CD14-positive monocyte (primary cell): Measurements from ENCODE around the gene PKD2L1. TPM values are rescaled to one million over a fixed set of nuclear protein-coding genes. Genes with fewer than 3 reads are reported as not detected.
A peak's percentile ranks its signal among the peaks of the same experiment; 100 is the strongest.
"Not testable (repeated sequence)": the region's sequence is repeated elsewhere in the genome, so short reads cannot be mapped to it uniquely, and the experiment has no call there.

Experiments
- DNase-seq, 3 donors: peaks; one replicate each; pipeline ENCODE4 v3.0.0-alpha.2; 2011 to 2022
- H2AFZ ChIP-seq: 2 replicates; pipeline ENCODE4 v1.6.0; 2012; ENCODE audit warnings: mild to moderate bottlenecking, low read depth, low read length, inconsistent platforms; ENCODE audit not compliant: insufficient read depth, poor library complexity, severe bottlenecking
- H3K27ac ChIP-seq, 2 donors: 1 replicate in 1 of 2; 2 replicates in 1 of 2; pipeline ENCODE4 v1.5.1; 2012 to 2013; ENCODE audit warnings: low read length in 2 of 2, control low read depth in 1 of 2, inconsistent platforms in 1 of 2, low read depth in 1 of 2, mild to moderate bottlenecking in 1 of 2
- H3K27me3 ChIP-seq, 2 donors: one replicate each; pipeline versions ENCODE4 v1.6.0 to v1.6.1; 2011 to 2013; ENCODE audit warnings: low read length in 2 of 2; ENCODE audit not compliant: control insufficient read depth in 2 of 2, insufficient read depth in 2 of 2
- H3K36me3 ChIP-seq, 2 donors: replicated peaks in 1 of 2; 1 replicate in 1 of 2; 2 replicates in 1 of 2; pipeline versions ENCODE4 v1.5.1 to v1.6.1; 2012 to 2013; ENCODE audit warnings: low read length in 2 of 2, control low read depth in 1 of 2, inconsistent platforms in 1 of 2, mild to moderate bottlenecking in 1 of 2; ENCODE audit not compliant: insufficient read depth in 2 of 2, control insufficient read depth in 1 of 2
- H3K4me1 ChIP-seq, 2 donors: 1 replicate in 1 of 2; 2 replicates in 1 of 2; pipeline versions ENCODE4 v1.5.1 to v1.6.1; 2012 to 2013; ENCODE audit warnings: low read length in 2 of 2, control low read depth in 1 of 2, inconsistent platforms in 1 of 2, mild to moderate bottlenecking in 1 of 2, moderate library complexity in 1 of 2; ENCODE audit not compliant: insufficient read depth in 2 of 2, control insufficient read depth in 1 of 2
- H3K4me2 ChIP-seq: replicated peaks from 2 replicates; pipeline ENCODE3; 2012; ENCODE audit warnings: low read length, moderate library complexity, mild to moderate bottlenecking; ENCODE audit not compliant: poor library complexity, severe bottlenecking; ENCODE audit errors: extremely low read depth
- H3K4me3 ChIP-seq, 3 experiments: fragments of 200-600 bp in 1 of 3; sonication (generic) in 1 of 3; replicated peaks in 1 of 3; 1 replicate in 2 of 3; 2 replicates in 1 of 3; pipeline ENCODE4 v1.5.1; 2011 to 2013; ENCODE audit warnings: low read length in 3 of 3, mild to moderate bottlenecking in 3 of 3, control low read depth in 2 of 3, low read depth in 2 of 3, inconsistent platforms in 1 of 3, moderate library complexity in 1 of 3
- H3K79me2 ChIP-seq: 2 replicates; pipeline ENCODE4 v1.6.0; 2012; ENCODE audit warnings: mild to moderate bottlenecking, control low read depth, inconsistent platforms, low read length, moderate library complexity; ENCODE audit not compliant: insufficient read depth
- H3K9ac ChIP-seq: 2 replicates; pipeline ENCODE4 v1.6.0; 2017; ENCODE audit warnings: low read length, mild to moderate bottlenecking; ENCODE audit not compliant: insufficient read depth, poor library complexity, severe bottlenecking
- H3K9me3 ChIP-seq, 2 donors: replicated peaks in 1 of 2; 1 replicate in 1 of 2; 2 replicates in 1 of 2; pipeline versions ENCODE4 v1.5.1 to v1.6.1; 2012 to 2013; ENCODE audit warnings: low read length in 2 of 2, control low read depth in 1 of 2; ENCODE audit not compliant: control insufficient read depth in 1 of 2, insufficient read depth in 1 of 2
- H4K20me1 ChIP-seq: 2 replicates; pipeline ENCODE4 v1.6.0; 2012; ENCODE audit warnings: mild to moderate bottlenecking, low read length, control low read depth, moderate library complexity; ENCODE audit not compliant: insufficient read depth
- H3K27ac Mint-ChIP-seq, 7 donors: one replicate each; pipeline ENCODE4 v1.8.0; 2020; ENCODE audit warnings: mild to moderate bottlenecking in 7 of 7, mixed read lengths in 7 of 7, moderate library complexity in 6 of 7, inconsistent platforms in 2 of 7
- H3K27me3 Mint-ChIP-seq, 3 donors: one replicate each; pipeline ENCODE4 v1.8.0; 2021 to 2022; ENCODE audit warnings: low read depth in 3 of 3, mild to moderate bottlenecking in 3 of 3, mixed read lengths in 3 of 3, moderate library complexity in 3 of 3, inconsistent platforms in 1 of 3
- H3K36me3 Mint-ChIP-seq, 2 donors: one replicate each; pipeline ENCODE4 v1.8.0; 2020; ENCODE audit warnings: mixed read lengths in 2 of 2, inconsistent platforms in 1 of 2, mild to moderate bottlenecking in 1 of 2
- H3K4me1 Mint-ChIP-seq: one replicate; pipeline ENCODE4 v1.8.0; 2020; ENCODE audit warnings: mild to moderate bottlenecking, mixed read lengths
- H3K4me3 Mint-ChIP-seq, 2 donors: one replicate each; pipeline ENCODE4 v1.8.0; 2020; ENCODE audit warnings: mild to moderate bottlenecking in 2 of 2, mixed read lengths in 2 of 2, moderate library complexity in 1 of 2
- H3K9me3 Mint-ChIP-seq, 7 donors: one replicate each; pipeline ENCODE4 v1.8.0; 2020 to 2022; ENCODE audit warnings: mixed read lengths in 7 of 7, mild to moderate bottlenecking in 6 of 7, moderate library complexity in 6 of 7, inconsistent platforms in 2 of 7
- WGBS: methylation state at CpG from one replicate; pipeline ENCODE4 v1.1.5; 2013; ENCODE audit warnings: missing lambda C conversion rate; ENCODE audit not compliant: insufficient coverage; 5-methylcytosine and 5-hydroxymethylcytosine counted together
- intact Hi-C, 2 donors: fragments of 100-400 bp; cut with micrococcal nuclease; formaldehyde crosslinking; loops; one replicate each; pipeline versions ENCODE4 v1.15.0 to v1.15.1; 2023
- polyA minus RNA-seq: library from RNA; depleted of rRNA, polyadenylated mRNA; stranded (reverse); fragments of >200 nt; gene quantifications from 2 replicates; pipeline ENCODE4 v1.2.3, GENCODE V29; 2012
- polyA plus RNA-seq, 3 donors: library from polyadenylated mRNA; depleted of rRNA in 1 of 3; unstranded in 2 of 3; stranded (reverse) in 1 of 3; fragments of 300-500 nt in 2 of 3; fragments of >200 nt in 1 of 3; fragmentation: Illumina TruSeq in 2 of 3; gene quantifications; 1 replicate in 2 of 3; 2 replicates in 1 of 3; pipeline ENCODE4 v1.2.3, GENCODE V29; 2012 to 2021
- total RNA-seq, 12 experiments: library from RNA in 1 of 12; stranded (reverse) in 1 of 12; fragments of 120-200 nt in 1 of 12; gene quantifications; one replicate each; pipeline ENCODE4 v1.2.4 and lab custom pipeline; 2013 to 2026; ENCODE audit warnings: mixed read lengths in 6 of 12, inconsistent platforms in 1 of 12
- TF ChIP-seq, protein P1 (sequence below): fragments of 200-600 bp; IDR thresholded peaks from one replicate; pipeline ENCODE4 v1.8.0; 2022; ENCODE audit warnings: antibody characterized with exemption, mild to moderate bottlenecking

The PKD2L1 gene
- 2.6 TPM for total RNA-seq (2013)
- polyA plus RNA-seq (1 to 10 TPM in 1 of 3 donors, under 1 TPM in 1, not detected in 1; 0.15 to 1.5 TPM), polyA minus RNA-seq (0.14 TPM in 1 of 2 replicates, not detected in the other), total RNA-seq (lab: John Stamatoyannopoulos, UW) (0.34 to 6.5 (median 1.8) reads per million in 11 experiments)

DNA sequence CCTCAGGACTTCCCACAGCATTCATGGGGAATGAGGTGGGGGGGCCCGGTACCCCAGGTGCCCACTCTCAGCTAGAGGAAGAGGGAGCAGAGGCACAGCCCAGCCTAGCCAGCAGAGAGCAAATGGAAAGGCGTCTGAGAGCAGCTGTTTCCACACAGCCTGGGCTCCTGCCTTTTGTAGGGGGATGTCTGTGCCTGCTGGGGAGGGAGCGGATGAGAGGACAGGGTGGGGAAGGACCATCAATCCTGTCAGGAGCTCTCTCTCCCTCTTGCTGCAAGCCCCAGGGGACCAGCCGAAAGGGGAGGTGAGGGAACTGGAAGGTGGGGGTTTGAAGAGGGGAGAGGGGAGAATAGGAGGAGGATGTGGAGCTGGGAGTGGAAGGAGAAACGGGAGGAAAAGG lies at the start of gene PKD2L1:
TSS of gene PKD2L1 (minus strand) at position 150 of the 400 bp plus-strand sequence. CDS start at position 25, 125 bp downstream.
- Histone ChIP-seq H3K4me3 (no peak within 1 kb of the TSS), H3K4me2 (no peak within 1 kb of the TSS), H3K9me3 (no peaks in the 10 kb centered on the region), H3K36me3 (no peaks in the 10 kb centered on the region), H3K27ac (no peak within 1 kb of the TSS), H4K20me1 (no peaks in the 10 kb centered on the region), H3K4me1 (peaks cover 16 to 18% of the 10 kb centered on the region in 2 donors), H2AFZ (no peak within 1 kb of the TSS), H3K79me2 (no peaks in the 10 kb centered on the region), H3K27me3 (no peaks in the 10 kb centered on the region), H3K9ac (no peak within 1 kb of the TSS)
- WGBS: 86% methylated on average over 5 of the region's 5 CpGs
- no peak within 1 kb of the TSS for H3K4me3 Mint-ChIP-seq
- H3K27ac Mint-ChIP-seq: no peak within 1 kb of the TSS
- H3K4me1 Mint-ChIP-seq: peaks cover 23% of the 10 kb centered on the region
- H3K36me3 Mint-ChIP-seq: no peaks in the 10 kb centered on the region
- peaks cover 13 to 15% (median 13%) of the 10 kb centered on the region in 3 donors for H3K27me3 Mint-ChIP-seq
- TF ChIP-seq, protein P1, sequence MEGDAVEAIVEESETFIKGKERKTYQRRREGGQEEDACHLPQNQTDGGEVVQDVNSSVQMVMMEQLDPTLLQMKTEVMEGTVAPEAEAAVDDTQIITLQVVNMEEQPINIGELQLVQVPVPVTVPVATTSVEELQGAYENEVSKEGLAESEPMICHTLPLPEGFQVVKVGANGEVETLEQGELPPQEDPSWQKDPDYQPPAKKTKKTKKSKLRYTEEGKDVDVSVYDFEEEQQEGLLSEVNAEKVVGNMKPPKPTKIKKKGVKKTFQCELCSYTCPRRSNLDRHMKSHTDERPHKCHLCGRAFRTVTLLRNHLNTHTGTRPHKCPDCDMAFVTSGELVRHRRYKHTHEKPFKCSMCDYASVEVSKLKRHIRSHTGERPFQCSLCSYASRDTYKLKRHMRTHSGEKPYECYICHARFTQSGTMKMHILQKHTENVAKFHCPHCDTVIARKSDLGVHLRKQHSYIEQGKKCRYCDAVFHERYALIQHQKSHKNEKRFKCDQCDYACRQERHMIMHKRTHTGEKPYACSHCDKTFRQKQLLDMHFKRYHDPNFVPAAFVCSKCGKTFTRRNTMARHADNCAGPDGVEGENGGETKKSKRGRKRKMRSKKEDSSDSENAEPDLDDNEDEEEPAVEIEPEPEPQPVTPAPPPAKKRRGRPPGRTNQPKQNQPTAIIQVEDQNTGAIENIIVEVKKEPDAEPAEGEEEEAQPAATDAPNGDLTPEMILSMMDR: no peak
- intact Hi-C loops: loop anchor here in 1 of 2 donors (5.0 kb wide), 1 partner anchor 33 kb away; no protein-coding TSS in a partner anchor
- peaks cover 0 to 2% (median 0%) of the 10 kb centered on the region in 7 donors for H3K9me3 Mint-ChIP-seq
- DNase-seq: no peak

DNA sequence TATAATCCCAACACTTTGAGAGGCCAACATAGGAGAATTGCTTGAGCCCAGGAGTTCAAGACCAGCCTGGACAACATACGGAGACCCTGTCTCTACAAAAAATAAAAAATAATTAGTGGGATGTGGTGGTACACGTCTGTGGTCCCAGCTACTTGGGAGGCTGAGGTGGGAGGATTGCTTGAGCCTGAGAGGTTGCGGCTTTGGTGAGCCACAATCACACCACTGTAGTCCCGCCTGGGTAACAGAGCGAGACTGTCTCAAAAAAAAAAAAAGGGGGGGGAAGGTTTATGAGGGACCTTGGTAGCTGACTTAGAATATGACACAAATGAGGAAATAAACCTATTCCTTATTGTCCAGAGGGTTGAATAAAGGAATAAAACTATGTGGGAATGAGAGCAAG lies 47.8 kb upstream of the PKD2L1 start:
- no peak overlapping the region for H3K4me3 Mint-ChIP-seq
- TF ChIP-seq, protein P1: no peak
- no peak overlapping the region for H2AFZ ChIP-seq
- intact Hi-C loops: loop anchor here in 1 of 2 donors (5.0 kb wide), 1 partner anchor 41 kb away; no protein-coding TSS in a partner anchor
- peaks cover 0 to 4% of the 10 kb centered on the region in 2 donors for H3K36me3 Mint-ChIP-seq
- peaks cover 14% of the 10 kb centered on the region for H3K4me1 Mint-ChIP-seq
- 60% methylated on average over 1 of the region's 5 CpGs for WGBS
- H3K36me3 ChIP-seq: no peaks in the 10 kb centered on the region
- peak overlapping the region in 1 of 7 donors; percentile 16 for H3K27ac Mint-ChIP-seq
- peaks cover 15 to 16% of the 10 kb centered on the region in 2 donors for H3K4me1 ChIP-seq
- no peak overlapping the region for H3K27ac ChIP-seq
- no peaks in the 10 kb centered on the region for H3K79me2 ChIP-seq
- no peak for DNase-seq
- no peaks in the 10 kb centered on the region for H3K9me3 ChIP-seq
- H3K27me3 ChIP-seq: no peaks in the 10 kb centered on the region
- no peak overlapping the region for H3K4me3 ChIP-seq
- H4K20me1 ChIP-seq: no peaks in the 10 kb centered on the region
- no peak overlapping the region for H3K4me2 ChIP-seq
- peaks cover 0 to 3% (median 2%) of the 10 kb centered on the region in 3 donors for H3K27me3 Mint-ChIP-seq
- no peak overlapping the region for H3K9ac ChIP-seq
- H3K9me3 Mint-ChIP-seq: no peaks in the 10 kb centered on the region

DNA sequence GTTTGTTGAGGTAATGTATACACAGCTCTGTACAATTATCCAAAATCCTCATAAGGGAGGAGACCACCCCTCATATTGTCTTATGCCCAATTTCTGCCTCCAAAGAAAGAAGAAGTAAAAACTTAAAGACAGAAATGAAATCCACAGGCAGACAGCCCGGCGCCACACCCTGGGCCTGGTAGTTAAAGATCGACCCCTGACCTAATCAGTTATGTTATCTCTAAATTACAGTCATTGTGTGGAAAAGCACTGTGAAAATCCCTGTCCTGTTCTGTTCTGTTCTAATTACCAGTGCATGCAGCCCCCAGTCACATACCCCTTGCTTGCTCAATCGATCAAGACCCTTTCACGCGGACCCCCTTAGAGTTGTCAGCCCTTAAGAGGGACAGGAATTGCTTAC lies 46.6 kb upstream of the PKD2L1 start:
- H3K36me3 ChIP-seq, H2AFZ ChIP-seq, H3K27me3 ChIP-seq, H3K27ac ChIP-seq, H3K9me3 Mint-ChIP-seq, H3K36me3 Mint-ChIP-seq, H4K20me1 ChIP-seq, H3K4me2 ChIP-seq, H3K9me3 ChIP-seq, H3K4me3 Mint-ChIP-seq, H3K79me2 ChIP-seq, H3K4me3 ChIP-seq, H3K27ac Mint-ChIP-seq, H3K27me3 Mint-ChIP-seq, H3K9ac ChIP-seq, DNase-seq: not testable (repeated sequence)
- 88% methylated on average over 2 of the region's 6 CpGs for WGBS
- H3K4me1 ChIP-seq: peaks cover 26 to 27% of the 10 kb centered on the region in 2 donors
- peaks cover 14% of the 10 kb centered on the region for H3K4me1 Mint-ChIP-seq
- intact Hi-C loops: loop anchor here in 1 of 2 donors (5.0 kb wide), 1 partner anchor 39 kb away; no protein-coding TSS in a partner anchor
